Fibroblast of lung (primary cell): ENCODE results near the gene ACTR8.

Experiments used
- CTCF ChIP-seq, 2 donors: IDR thresholded peaks in 1 of 2; conservative IDR thresholded peaks in 1 of 2; 1 replicate in 1 of 2; 2 replicates in 1 of 2; pipeline ENCODE4 v1.5.1; 2011 to 2012; ENCODE audit warnings: low read length in 2 of 2, control low read depth in 1 of 2, inconsistent platforms in 1 of 2, low read depth in 1 of 2, mild to moderate bottlenecking in 1 of 2
- EZH2 ChIP-seq: IDR thresholded peaks from 2 replicates; pipeline ENCODE4 v1.5.1; 2012; ENCODE audit warnings: low read length, control low read depth, mild to moderate bottlenecking; ENCODE audit errors: missing control alignments

GRCh38 chr3:53860196-53860595 lies 21.8 kb downstream of the ACTR8 start:
- TF ChIP-seq CTCF (conservative IDR thresholded peaks at IDR 0.05 in 1 of 2, IDR thresholded peaks at IDR 0.05 in 1 of 2; ENCODE audit: low read depth in 1 of 2, low read length in 2 of 2), result no peak
- TF ChIP-seq EZH2, result no peak
